PC-9 (cell line): ENCODE data around the gene GNG13. TPM values are rescaled to one million over a fixed set of nuclear protein-coding genes. Genes with fewer than 3 reads are reported as not detected.

Source experiments
- BruUV-seq: library from RNA; stranded (reverse); fragments of 400-500 nt; replicated peaks from 2 replicates; lab custom pipeline; 2021; lab: Mats Ljungman, UMichigan
- CTCF ChIA-PET: fragments of 300-600 bp; sonication (Branson Sonifier 250); formaldehyde crosslinking; loops from one replicate; lab custom pipeline; 2022; ENCODE audit warnings: antibody characterized with exemption; lab: Charles Lee
- POLR2A ChIA-PET: fragments of 300-600 bp; sonication (Branson Sonifier 250); formaldehyde crosslinking; loops from one replicate; lab custom pipeline; 2022; ENCODE audit warnings: antibody characterized with exemption; ENCODE audit not compliant: unreplicated experiment; lab: Charles Lee
- DNase-seq, 2 experiments: peaks; one replicate each; pipeline versions ENCODE4 v3.0.0 to v3.0.0-alpha.2; 2015 to 2022; ENCODE audit warnings: mixed read lengths in 1 of 2
- H2AFZ ChIP-seq: fragments of 200-600 bp; sonication (generic); 2 replicates; pipeline ENCODE4 v1.8.1; 2017; ENCODE audit warnings: antibody characterized with exemption
- H3F3A ChIP-seq: fragments of 200-600 bp; sonication (generic); 2 replicates; pipeline ENCODE4 v1.8.1; 2017; ENCODE audit warnings: antibody characterized with exemption, mild to moderate bottlenecking, low read depth; ENCODE audit not compliant: insufficient read depth
- H3K27ac ChIP-seq: fragments of 200-600 bp; sonication (generic); 2 replicates; pipeline ENCODE4 v1.6.1; 2016; ENCODE audit warnings: mixed run types
- H3K27me3 ChIP-seq: fragments of 200-600 bp; sonication (generic); 2 replicates; pipeline ENCODE4 v1.6.1; 2016; ENCODE audit warnings: low read depth, mixed run types; ENCODE audit not compliant: insufficient read depth
- H3K36me3 ChIP-seq: fragments of 200-600 bp; sonication (generic); 2 replicates; pipeline ENCODE4 v1.6.1; 2016; ENCODE audit warnings: low read depth, mixed run types
- H3K4me1 ChIP-seq: fragments of 200-600 bp; sonication (generic); replicated peaks from 2 replicates; pipeline ENCODE4 v1.6.1; 2016; ENCODE audit warnings: mixed run types; ENCODE audit not compliant: insufficient read depth
- H3K4me2 ChIP-seq: fragments of 200-600 bp; sonication (generic); 2 replicates; pipeline ENCODE4 v1.6.1; 2017; ENCODE audit warnings: mixed run types
- H3K4me3 ChIP-seq: fragments of 200-600 bp; sonication (generic); 2 replicates; pipeline ENCODE4 v1.6.1; 2016; ENCODE audit warnings: mixed run types
- H3K79me2 ChIP-seq: fragments of 200-600 bp; sonication (generic); 2 replicates; pipeline ENCODE4 v1.6.1; 2017; ENCODE audit warnings: low read depth, mixed run types
- H3K9me2 ChIP-seq: fragments of 200-600 bp; sonication (generic); 2 replicates; pipeline ENCODE4 v1.8.1; 2017; ENCODE audit warnings: mild to moderate bottlenecking; ENCODE audit not compliant: insufficient read depth
- H3K9me3 ChIP-seq: fragments of 200-600 bp; sonication (generic); 2 replicates; pipeline ENCODE4 v1.8.1; 2016; ENCODE audit warnings: low read depth; ENCODE audit not compliant: insufficient read depth
- H4K20me1 ChIP-seq: fragments of 200-600 bp; sonication (generic); 2 replicates; pipeline ENCODE4 v1.8.1; 2017; ENCODE audit not compliant: insufficient read depth
- CTCF ChIP-seq: fragments of 200-600 bp; sonication (generic); conservative IDR thresholded peaks from 2 replicates; pipeline ENCODE4 v1.6.1; 2017; ENCODE audit warnings: mixed run types, antibody characterized with exemption, mild to moderate bottlenecking, moderate library complexity
- EZH2 ChIP-seq: fragments of 200-600 bp; sonication (generic); IDR thresholded peaks from 2 replicates; pipeline ENCODE4 v1.8.0; 2017; ENCODE audit warnings: antibody characterized with exemption, low read depth
- intact Hi-C: fragments of 100-400 bp; cut with micrococcal nuclease; formaldehyde crosslinking; loops from one replicate; pipeline ENCODE4 v1.10.0; 2022; ENCODE audit not compliant: unreplicated experiment
- total RNA-seq: library from RNA; stranded (reverse); gene quantifications from 2 replicates; pipeline ENCODE4 v1.2.3, GENCODE V29; 2021

Gene GNG13
- total RNA-seq, 1 experiment from 2014 or later: not detected

- peaks cover 23% of the 10 kb centered on the region for H3F3A ChIP-seq
- H3K4me3 ChIP-seq: no peak overlapping the region
- BruUV-seq: no TSS peak
- peaks cover 14% of the 10 kb centered on the region for H4K20me1 ChIP-seq
- H3K9me3 ChIP-seq: no peaks in the 10 kb centered on the region
- H3K4me1 ChIP-seq: peaks cover 9% of the 10 kb centered on the region
- intact Hi-C loops: no loop called here
- no peak overlapping the region for H3K27ac ChIP-seq
- CTCF ChIA-PET: no interaction called here
- TF ChIP-seq CTCF: no peak
- no peak for TF ChIP-seq EZH2
- H3K4me2 ChIP-seq: no peak overlapping the region
- DNase-seq: no peak
- H3K27me3 ChIP-seq: peaks cover 27% of the 10 kb centered on the region
- POLR2A ChIA-PET: no interaction called here
- H3K79me2 ChIP-seq: 0 out of 2 replicates have a peak, but pooled peaks cover 3% of the 10 kb centered on the region
- H3K36me3 ChIP-seq: no peaks in the 10 kb centered on the region
- no peaks in the 10 kb centered on the region for H3K9me2 ChIP-seq
- no peak overlapping the region for H2AFZ ChIP-seq
Measured at GRCh38 chr16:800834-801511, 439 bp upstream of the GNG13 start.

GRCh38 chr16:799111-799947 lies 1.2 kb downstream of the GNG13 start:
- H2AFZ ChIP-seq: no peak overlapping the region
- TF ChIP-seq CTCF: no peak
- no peak for TF ChIP-seq EZH2
- peaks cover 14% of the 10 kb centered on the region for H3K4me1 ChIP-seq
- H3K4me2 ChIP-seq: no peak overlapping the region
- intact Hi-C loops: no loop called here
- H3F3A ChIP-seq: peaks cover 23% of the 10 kb centered on the region
- no peaks in the 10 kb centered on the region for H3K36me3 ChIP-seq
- no peaks in the 10 kb centered on the region for H3K9me3 ChIP-seq
- H3K4me3 ChIP-seq: no peak overlapping the region
- peaks cover 27% of the 10 kb centered on the region for H3K27me3 ChIP-seq
- BruUV-seq: no TSS peak
- CTCF ChIA-PET: no interaction called here
- H3K79me2 ChIP-seq: no peaks in the 10 kb centered on the region
- POLR2A ChIA-PET: no interaction called here
- DNase-seq: no peak
- no peak overlapping the region for H3K27ac ChIP-seq
- no peaks in the 10 kb centered on the region for H3K9me2 ChIP-seq
- H4K20me1 ChIP-seq: peaks cover 17% of the 10 kb centered on the region

- Histone ChIP-seq H3K9me2 (no peaks in the 10 kb centered on the region), H4K20me1 (peaks cover 17% of the 10 kb centered on the region), H3K9me3 (no peaks in the 10 kb centered on the region), H3K79me2 (no peaks in the 10 kb centered on the region), H3K4me3 (no peak overlapping the region), H3F3A (peaks cover 16% of the 10 kb centered on the region), H3K36me3 (no peaks in the 10 kb centered on the region), H3K27ac (no peak overlapping the region), H3K4me2 (no peak overlapping the region), H3K4me1 (peaks cover 14% of the 10 kb centered on the region), H2AFZ (no peak overlapping the region), H3K27me3 (peaks cover 27% of the 10 kb centered on the region)
- ChIA-PET CTCF (no interaction called here), POLR2A (no interaction called here)
- no TSS peak for BruUV-seq
- intact Hi-C loops: no loop called here
- DNase-seq: no peak
- TF ChIP-seq EZH2 (no peak), CTCF (no peak)
Measured at GRCh38 chr16:798666-799065, 1.9 kb downstream of the GNG13 start.
